Activated CD8-positive, alpha-beta T cell treated with anti-CD3 and anti-CD28 coated beads for 36 hours (primary cell): Measurements from ENCODE around the gene AGBL3. TPM values are rescaled to one million over a fixed set of nuclear protein-coding genes. Genes with fewer than 3 reads are reported as not detected.
"Not testable (repeated sequence)": the region's sequence is repeated elsewhere in the genome, so short reads cannot be mapped to it uniquely, and the experiment has no call there.

Source experiments
- ATAC-seq: fragments of 200-7000 bp; cut with Tn5 transposase; one replicate; pipeline ENCODE4 v1.10.0; 2021; ENCODE audit warnings: mild to moderate bottlenecking, moderate library complexity
- CTCF ChIA-PET: fragments of 350-600 bp; sonication (Branson Sonifier 250); formaldehyde crosslinking; loops from one replicate; lab custom pipeline; 2021; ENCODE audit warnings: antibody characterized with exemption; lab: Charles Lee
- POLR2A ChIA-PET: fragments of 350-600 bp; sonication (Branson Sonifier 250); formaldehyde crosslinking; loops from one replicate; lab custom pipeline; 2021; ENCODE audit warnings: antibody characterized with exemption; lab: Charles Lee
- DNase-seq: peaks from one replicate; pipeline ENCODE4 v3.0.0-alpha.2; 2020
- H3K27ac Mint-ChIP-seq: one replicate; pipeline ENCODE4 v1.8.0; 2021; ENCODE audit warnings: mild to moderate bottlenecking, mixed read lengths
- H3K27me3 Mint-ChIP-seq: one replicate; pipeline ENCODE4 v1.8.0; 2021; ENCODE audit warnings: mixed read lengths
- H3K36me3 Mint-ChIP-seq: one replicate; pipeline ENCODE4 v1.8.0; 2021; ENCODE audit warnings: low read depth, mixed read lengths
- H3K4me1 Mint-ChIP-seq: one replicate; pipeline ENCODE4 v1.8.0; 2021; ENCODE audit warnings: low read depth, mixed read lengths
- H3K4me3 Mint-ChIP-seq: one replicate; pipeline ENCODE4 v1.8.0; 2021; ENCODE audit warnings: mild to moderate bottlenecking, moderate library complexity, mixed read lengths
- H3K9me3 Mint-ChIP-seq: one replicate; pipeline ENCODE4 v1.8.0; 2021; ENCODE audit warnings: mixed read lengths
- CTCF ChIP-seq: fragments of 200-600 bp; IDR thresholded peaks from one replicate; pipeline ENCODE4 v1.8.0; 2022; ENCODE audit warnings: antibody characterized with exemption, mild to moderate bottlenecking
- intact Hi-C: fragments of 100-400 bp; cut with micrococcal nuclease; formaldehyde crosslinking; loops from one replicate; pipeline ENCODE4 v1.10.0; 2022
- total RNA-seq, 2 experiments: library from RNA; stranded (reverse); gene quantifications; one replicate each; pipeline ENCODE4 v1.2.3, GENCODE V29; 2021

The AGBL3 gene
- total RNA-seq, 2 experiments from 2014 or later: 2.7 to 2.9 TPM

GRCh38 chr7:134999136-134999535 is 12.8 kb downstream of the AGBL3 start:
- no peak overlapping the region for H3K27ac Mint-ChIP-seq
- H3K4me3 Mint-ChIP-seq: no peak overlapping the region
- H3K4me1 Mint-ChIP-seq: peaks cover 37% of the 10 kb centered on the region
- CTCF ChIA-PET: no interaction called here
- POLR2A ChIA-PET: no interaction called here
- H3K36me3 Mint-ChIP-seq: peaks cover 27% of the 10 kb centered on the region
- no peak for TF ChIP-seq CTCF
- intact Hi-C loops: no loop called here
- peaks cover 3% of the 10 kb centered on the region for H3K9me3 Mint-ChIP-seq
- H3K27me3 Mint-ChIP-seq: no peaks in the 10 kb centered on the region
- DNase-seq: no peak
- ATAC-seq: no peak

- H3K4me3 Mint-ChIP-seq: no peak overlapping the region
- no peaks in the 10 kb centered on the region for H3K27me3 Mint-ChIP-seq
- no peak overlapping the region for H3K27ac Mint-ChIP-seq
- intact Hi-C loops: no loop called here
- no peak for TF ChIP-seq CTCF
- peaks cover 3% of the 10 kb centered on the region for H3K9me3 Mint-ChIP-seq
- H3K4me1 Mint-ChIP-seq: peaks cover 15% of the 10 kb centered on the region
- peaks cover 18% of the 10 kb centered on the region for H3K36me3 Mint-ChIP-seq
- ChIA-PET POLR2A (interaction anchor here (0.7 kb wide), 1 partner anchor 169 kb away, joined by 3 read pairs; the partner anchor contains the start of gene CYREN), CTCF (interaction anchor here (1.0 to 1.3 kb wide), 3 partner anchors 14 to 23 kb away, joined by 3 to 4 read pairs (median 3); partner anchors contain the start of gene AGBL3)
- ATAC-seq (no peak), DNase-seq (no peak)
Measured at GRCh38 chr7:135001390-135002165, 15.3 kb downstream of the AGBL3 start.

- H3K27ac Mint-ChIP-seq: no peak overlapping the region
- H3K27me3 Mint-ChIP-seq: no peaks in the 10 kb centered on the region
- H3K4me1 Mint-ChIP-seq: no peaks in the 10 kb centered on the region
- peaks cover 1% of the 10 kb centered on the region for H3K9me3 Mint-ChIP-seq
- H3K36me3 Mint-ChIP-seq: no peaks in the 10 kb centered on the region
- no peak for DNase-seq
- intact Hi-C loops: no loop called here
- ChIA-PET CTCF (no interaction called here), POLR2A (no interaction called here)
- no peak overlapping the region for H3K4me3 Mint-ChIP-seq
- no peak for TF ChIP-seq CTCF
- no peak for ATAC-seq
Measured at GRCh38 chr7:135012229-135012628, 25.9 kb downstream of the AGBL3 start.

GRCh38 chr7:135023622-135024021 is 37.3 kb downstream of the AGBL3 start:
- H3K27ac Mint-ChIP-seq: no peak overlapping the region
- no peak for TF ChIP-seq CTCF
- no peaks in the 10 kb centered on the region for H3K27me3 Mint-ChIP-seq
- ChIA-PET CTCF (no interaction called here), POLR2A (no interaction called here)
- H3K4me1 Mint-ChIP-seq: no peaks in the 10 kb centered on the region
- DNase-seq (no peak), ATAC-seq (no peak)
- intact Hi-C loops: no loop called here
- peaks cover 3% of the 10 kb centered on the region for H3K36me3 Mint-ChIP-seq
- no peak overlapping the region for H3K4me3 Mint-ChIP-seq
- H3K9me3 Mint-ChIP-seq: peaks cover 17% of the 10 kb centered on the region

- ChIA-PET CTCF (no interaction called here), POLR2A (no interaction called here)
- no peaks in the 10 kb centered on the region for H3K36me3 Mint-ChIP-seq
- no peaks in the 10 kb centered on the region for H3K4me1 Mint-ChIP-seq
- H3K27me3 Mint-ChIP-seq: no peaks in the 10 kb centered on the region
- ATAC-seq (no peak), DNase-seq (no peak)
- intact Hi-C loops: no loop called here
- no peaks in the 10 kb centered on the region for H3K9me3 Mint-ChIP-seq
- no peak for TF ChIP-seq CTCF
- no peak overlapping the region for H3K27ac Mint-ChIP-seq
- no peak overlapping the region for H3K4me3 Mint-ChIP-seq
Measured at GRCh38 chr7:135035252-135035651, 48.9 kb downstream of the AGBL3 start.

- H3K4me3 Mint-ChIP-seq, H3K27me3 Mint-ChIP-seq, H3K36me3 Mint-ChIP-seq, ATAC-seq, H3K27ac Mint-ChIP-seq, H3K4me1 Mint-ChIP-seq, DNase-seq, POLR2A ChIA-PET, CTCF ChIA-PET, intact Hi-C loops, H3K9me3 Mint-ChIP-seq: not testable (repeated sequence)
Measured at GRCh38 chr7:135067017-135067416, 80.7 kb downstream of the AGBL3 start.
